HEK293 (cell line): ENCODE measurements around the gene EPB41L5.
"Not testable (repeated sequence)": the region's sequence is repeated elsewhere in the genome, so short reads cannot be mapped to it uniquely, and the experiment has no call there.

ENCODE experiments used
- CTCF ChIA-PET: fragments of 350-600 bp; formaldehyde crosslinking; extraction: SDS; loops from one replicate; lab custom pipeline; 2021; ENCODE audit warnings: antibody characterized with exemption; lab: Yijun Ruan, JAX
- POLR2A ChIA-PET: fragments of 300-600 bp; formaldehyde crosslinking; extraction: SDS; loops from one replicate; lab custom pipeline; 2020; ENCODE audit warnings: antibody characterized with exemption, inconsistent platforms; lab: Yijun Ruan, JAX
- H3K27ac ChIP-seq: fragments of 200-500 bp; sonication (Bioruptor generic); 2 replicates; pipeline ENCODE4 v1.5.1; 2014; ENCODE audit warnings: low read depth, low read length, control low read depth, inconsistent platforms; ENCODE audit errors: extremely low read depth
- H3K36me3 ChIP-seq, 2 experiments: fragments of 200-500 bp in 1 of 2; sonication (Bioruptor generic) in 1 of 2; 1 replicate in 1 of 2; 2 replicates in 1 of 2; pipeline ENCODE4 v1.5.1; 2014 to 2017; ENCODE audit warnings: inconsistent platforms in 2 of 2, low read length in 2 of 2; ENCODE audit not compliant: control insufficient read depth in 2 of 2, insufficient read depth in 1 of 2
- H3K4me1 ChIP-seq: fragments of 200-500 bp; sonication (Bioruptor generic); 2 replicates; pipeline ENCODE4 v1.5.1; 2014; ENCODE audit warnings: mild to moderate bottlenecking, low read length, inconsistent platforms; ENCODE audit not compliant: control insufficient read depth, insufficient read depth
- H3K4me3 ChIP-seq: 2 replicates; pipeline ENCODE4 v1.5.1; 2011; ENCODE audit warnings: low read depth, mild to moderate bottlenecking, control low read depth, low read length, moderate library complexity
- H3K9me3 ChIP-seq: fragments of 200-500 bp; sonication (Bioruptor generic); 2 replicates; pipeline ENCODE4 v1.5.1; 2014; ENCODE audit warnings: low read depth, low read length, inconsistent platforms; ENCODE audit not compliant: control insufficient read depth, insufficient read depth
- KLF7 ChIP-seq: fragments of 450-650 bp; formaldehyde crosslinking; IDR thresholded peaks from 2 replicates; pipeline ENCODE4 v1.5.1; 2016; ENCODE audit warnings: missing biosample characterization, missing genetic modification characterization, borderline replicate concordance
- REPIN1 ChIP-seq: fragments of 450-650 bp; formaldehyde crosslinking; IDR thresholded peaks from 2 replicates; pipeline ENCODE4 v1.5.1; 2017; ENCODE audit warnings: missing biosample characterization, missing genetic modification characterization, low read depth
- ZBTB17 ChIP-seq: fragments of 450-650 bp; formaldehyde crosslinking; IDR thresholded peaks from 2 replicates; pipeline ENCODE4 v1.5.1; 2016; ENCODE audit warnings: missing biosample characterization, missing genetic modification characterization
- ZFP69B ChIP-seq: fragments of 450-650 bp; formaldehyde crosslinking; IDR thresholded peaks from 2 replicates; pipeline ENCODE4 v1.5.1; 2016; ENCODE audit warnings: missing biosample characterization, missing genetic modification characterization
- ZNF350 ChIP-seq: fragments of 450-650 bp; formaldehyde crosslinking; IDR thresholded peaks from 2 replicates; pipeline ENCODE4 v1.5.0; 2017; ENCODE audit warnings: missing biosample characterization, mild to moderate bottlenecking, missing genetic modification characterization
- ZNF433 ChIP-seq: fragments of 450-650 bp; formaldehyde crosslinking; IDR thresholded peaks from 2 replicates; pipeline ENCODE4 v1.5.1; 2016; ENCODE audit warnings: missing biosample characterization, missing genetic modification characterization, low read depth
- ZNF561 ChIP-seq: fragments of 450-650 bp; IDR thresholded peaks from 2 replicates; pipeline ENCODE4 v1.5.1; 2018; ENCODE audit warnings: missing biosample characterization, missing genetic modification characterization, borderline replicate concordance
- ZNF707 ChIP-seq: fragments of 450-650 bp; formaldehyde crosslinking; IDR thresholded peaks from 2 replicates; pipeline ENCODE4 v1.5.1; 2016; ENCODE audit warnings: missing biosample characterization, missing genetic modification characterization
- ZNF830 ChIP-seq: fragments of 450-650 bp; IDR thresholded peaks from 2 replicates; pipeline ENCODE4 v1.5.0; 2018; ENCODE audit warnings: missing biosample characterization, missing genetic modification characterization, low read depth, mild to moderate bottlenecking, moderate library complexity
- ZXDB ChIP-seq: fragments of 450-650 bp; formaldehyde crosslinking; IDR thresholded peaks from 2 replicates; pipeline ENCODE4 v1.5.1; 2016; ENCODE audit warnings: missing biosample characterization, missing genetic modification characterization
- TF ChIP-seq, protein P1 (sequence below): fragments of 450-650 bp; formaldehyde crosslinking; IDR thresholded peaks from 2 replicates; pipeline ENCODE4 v1.5.1; 2016; ENCODE audit warnings: missing biosample characterization, missing genetic modification characterization, borderline replicate concordance
- TF ChIP-seq, protein P2 (sequence below): fragments of 450-650 bp; formaldehyde crosslinking; IDR thresholded peaks from 2 replicates; pipeline ENCODE4 v1.5.1; 2017; ENCODE audit warnings: missing biosample characterization, missing genetic modification characterization
- TF ChIP-seq, protein P3 (sequence below): fragments of 450-650 bp; formaldehyde crosslinking; IDR thresholded peaks from 2 replicates; pipeline ENCODE4 v1.5.1; 2017; ENCODE audit warnings: missing biosample characterization, missing genetic modification characterization
- TF ChIP-seq, protein P4 (sequence below): fragments of 450-650 bp; formaldehyde crosslinking; IDR thresholded peaks from 2 replicates; pipeline ENCODE4 v1.5.1; 2016; ENCODE audit warnings: missing biosample characterization, missing genetic modification characterization, borderline replicate concordance

The EPB41L5 gene

DNA sequence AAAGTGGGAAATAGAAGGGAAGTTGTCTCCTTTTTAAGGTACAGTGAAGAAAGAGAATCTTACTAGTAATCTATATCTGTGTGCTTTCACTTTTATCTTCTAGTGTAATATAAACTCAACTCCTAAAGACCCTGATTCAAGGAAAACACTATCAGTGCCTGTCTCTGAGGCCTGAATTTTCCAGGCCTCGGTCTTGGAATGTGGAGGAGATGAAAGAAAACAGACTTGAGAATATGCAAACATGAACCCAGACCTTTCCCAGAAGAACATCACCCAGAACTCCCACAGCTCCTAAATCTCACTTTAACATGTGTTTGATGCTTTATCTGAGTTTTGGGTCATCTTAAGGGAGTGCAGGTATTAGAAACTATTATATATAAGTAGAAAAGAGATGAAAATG is 51.8 kb downstream of the EPB41L5 start (continued):
- TF ChIP-seq, protein P1, sequence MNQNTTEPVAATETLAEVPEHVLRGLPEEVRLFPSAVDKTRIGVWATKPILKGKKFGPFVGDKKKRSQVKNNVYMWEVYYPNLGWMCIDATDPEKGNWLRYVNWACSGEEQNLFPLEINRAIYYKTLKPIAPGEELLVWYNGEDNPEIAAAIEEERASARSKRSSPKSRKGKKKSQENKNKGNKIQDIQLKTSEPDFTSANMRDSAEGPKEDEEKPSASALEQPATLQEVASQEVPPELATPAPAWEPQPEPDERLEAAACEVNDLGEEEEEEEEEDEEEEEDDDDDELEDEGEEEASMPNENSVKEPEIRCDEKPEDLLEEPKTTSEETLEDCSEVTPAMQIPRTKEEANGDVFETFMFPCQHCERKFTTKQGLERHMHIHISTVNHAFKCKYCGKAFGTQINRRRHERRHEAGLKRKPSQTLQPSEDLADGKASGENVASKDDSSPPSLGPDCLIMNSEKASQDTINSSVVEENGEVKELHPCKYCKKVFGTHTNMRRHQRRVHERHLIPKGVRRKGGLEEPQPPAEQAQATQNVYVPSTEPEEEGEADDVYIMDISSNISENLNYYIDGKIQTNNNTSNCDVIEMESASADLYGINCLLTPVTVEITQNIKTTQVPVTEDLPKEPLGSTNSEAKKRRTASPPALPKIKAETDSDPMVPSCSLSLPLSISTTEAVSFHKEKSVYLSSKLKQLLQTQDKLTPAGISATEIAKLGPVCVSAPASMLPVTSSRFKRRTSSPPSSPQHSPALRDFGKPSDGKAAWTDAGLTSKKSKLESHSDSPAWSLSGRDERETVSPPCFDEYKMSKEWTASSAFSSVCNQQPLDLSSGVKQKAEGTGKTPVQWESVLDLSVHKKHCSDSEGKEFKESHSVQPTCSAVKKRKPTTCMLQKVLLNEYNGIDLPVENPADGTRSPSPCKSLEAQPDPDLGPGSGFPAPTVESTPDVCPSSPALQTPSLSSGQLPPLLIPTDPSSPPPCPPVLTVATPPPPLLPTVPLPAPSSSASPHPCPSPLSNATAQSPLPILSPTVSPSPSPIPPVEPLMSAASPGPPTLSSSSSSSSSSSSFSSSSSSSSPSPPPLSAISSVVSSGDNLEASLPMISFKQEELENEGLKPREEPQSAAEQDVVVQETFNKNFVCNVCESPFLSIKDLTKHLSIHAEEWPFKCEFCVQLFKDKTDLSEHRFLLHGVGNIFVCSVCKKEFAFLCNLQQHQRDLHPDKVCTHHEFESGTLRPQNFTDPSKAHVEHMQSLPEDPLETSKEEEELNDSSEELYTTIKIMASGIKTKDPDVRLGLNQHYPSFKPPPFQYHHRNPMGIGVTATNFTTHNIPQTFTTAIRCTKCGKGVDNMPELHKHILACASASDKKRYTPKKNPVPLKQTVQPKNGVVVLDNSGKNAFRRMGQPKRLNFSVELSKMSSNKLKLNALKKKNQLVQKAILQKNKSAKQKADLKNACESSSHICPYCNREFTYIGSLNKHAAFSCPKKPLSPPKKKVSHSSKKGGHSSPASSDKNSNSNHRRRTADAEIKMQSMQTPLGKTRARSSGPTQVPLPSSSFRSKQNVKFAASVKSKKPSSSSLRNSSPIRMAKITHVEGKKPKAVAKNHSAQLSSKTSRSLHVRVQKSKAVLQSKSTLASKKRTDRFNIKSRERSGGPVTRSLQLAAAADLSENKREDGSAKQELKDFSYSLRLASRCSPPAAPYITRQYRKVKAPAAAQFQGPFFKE (tag by site-specific recombination), result no peak

DNA sequence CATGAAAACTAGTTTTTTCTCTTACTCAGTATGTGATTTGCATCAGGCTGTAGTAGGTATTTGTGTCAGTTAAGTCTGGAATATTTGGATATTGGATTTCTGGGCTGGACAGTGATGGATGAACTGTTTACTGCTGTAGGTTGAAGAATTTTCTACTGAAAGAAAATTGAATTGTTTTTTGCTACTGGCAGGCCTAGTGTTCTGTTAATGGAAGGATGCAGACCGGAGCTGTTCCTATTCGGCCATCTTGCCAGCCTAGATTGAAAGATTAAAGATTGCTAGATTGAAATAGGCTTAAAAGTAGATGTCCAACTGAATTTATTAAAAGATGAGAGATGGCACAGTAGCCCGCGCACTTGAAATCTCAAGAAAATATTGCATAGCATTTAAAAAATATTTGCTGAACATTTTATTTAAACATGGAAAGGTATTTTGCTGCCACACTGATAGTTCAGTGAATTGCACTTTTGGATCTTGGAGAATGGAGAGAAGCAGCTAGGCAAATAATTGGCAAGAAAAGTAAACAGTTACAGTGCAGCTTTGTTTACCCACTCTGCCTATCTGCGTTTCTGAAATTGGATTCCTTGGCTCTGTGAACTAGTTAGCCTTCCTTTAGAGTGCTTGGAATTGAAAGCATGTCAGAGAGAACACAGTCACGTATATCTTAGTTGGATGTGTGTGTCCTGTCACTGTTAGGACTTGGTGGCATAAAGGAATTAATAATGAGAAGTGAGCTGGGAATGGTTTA is 54.1 kb downstream of the EPB41L5 start:
- H3K9me3 ChIP-seq, result no peaks in the 10 kb centered on the region
- no peak overlapping the region for H3K27ac ChIP-seq
- no peak overlapping the region for H3K4me3 ChIP-seq
- TF ChIP-seq ZNF433 (tag by site-specific recombination) (no peak), ZNF830 (no peak), ZNF561 (tag by site-specific recombination) (no peak), ZXDB (tag by site-specific recombination) (no peak), ZBTB17 (tag by site-specific recombination) (peak; percentile 76)
- TF ChIP-seq, protein P2, sequence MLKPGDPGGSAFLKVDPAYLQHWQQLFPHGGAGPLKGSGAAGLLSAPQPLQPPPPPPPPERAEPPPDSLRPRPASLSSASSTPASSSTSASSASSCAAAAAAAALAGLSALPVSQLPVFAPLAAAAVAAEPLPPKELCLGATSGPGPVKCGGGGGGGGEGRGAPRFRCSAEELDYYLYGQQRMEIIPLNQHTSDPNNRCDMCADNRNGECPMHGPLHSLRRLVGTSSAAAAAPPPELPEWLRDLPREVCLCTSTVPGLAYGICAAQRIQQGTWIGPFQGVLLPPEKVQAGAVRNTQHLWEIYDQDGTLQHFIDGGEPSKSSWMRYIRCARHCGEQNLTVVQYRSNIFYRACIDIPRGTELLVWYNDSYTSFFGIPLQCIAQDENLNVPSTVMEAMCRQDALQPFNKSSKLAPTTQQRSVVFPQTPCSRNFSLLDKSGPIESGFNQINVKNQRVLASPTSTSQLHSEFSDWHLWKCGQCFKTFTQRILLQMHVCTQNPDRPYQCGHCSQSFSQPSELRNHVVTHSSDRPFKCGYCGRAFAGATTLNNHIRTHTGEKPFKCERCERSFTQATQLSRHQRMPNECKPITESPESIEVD (tag by site-specific recombination), result peak; percentile 15; the same call in 1 of the 2 replicates
- ChIA-PET CTCF (no interaction called here), POLR2A (no interaction called here)
- no peaks in the 10 kb centered on the region; a peak in 1 of 3 replicates for H3K36me3 ChIP-seq
- peaks cover 6% of the 10 kb centered on the region for H3K4me1 ChIP-seq

DNA sequence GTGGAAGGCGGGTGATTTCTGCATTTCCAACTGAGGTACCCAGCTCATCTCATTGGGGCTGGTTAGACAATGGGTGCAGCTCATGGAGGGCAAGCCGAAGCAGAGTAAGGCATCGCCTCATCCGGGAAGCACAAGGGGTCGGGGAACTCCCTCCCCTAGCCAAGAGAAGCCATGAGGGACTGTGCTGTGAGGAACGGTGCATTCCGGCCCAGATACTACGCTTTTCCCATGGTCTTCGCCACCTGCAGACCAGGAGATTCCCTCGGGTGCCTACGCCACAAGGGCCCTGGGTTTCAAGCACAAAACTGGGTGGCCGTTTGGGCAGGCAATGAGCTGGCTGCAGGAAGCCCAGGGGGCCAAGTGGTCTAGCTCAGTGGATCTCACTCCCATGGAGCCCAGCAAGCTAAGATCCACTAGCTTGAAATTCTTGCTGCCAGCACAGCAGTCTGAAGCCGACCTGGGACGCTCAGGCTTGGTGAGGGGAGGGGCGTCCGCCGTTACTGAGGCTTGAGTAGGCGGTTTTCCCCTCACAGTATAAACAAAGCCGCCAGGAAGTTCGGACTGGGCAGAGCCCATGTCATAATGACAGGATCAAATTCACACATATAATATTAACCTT is 55.3 kb downstream of the EPB41L5 start:
- H3K9me3 ChIP-seq, CTCF ChIA-PET, H3K27ac ChIP-seq, H3K4me3 ChIP-seq, H3K36me3 ChIP-seq, POLR2A ChIA-PET, H3K4me1 ChIP-seq: not testable (repeated sequence)

DNA sequence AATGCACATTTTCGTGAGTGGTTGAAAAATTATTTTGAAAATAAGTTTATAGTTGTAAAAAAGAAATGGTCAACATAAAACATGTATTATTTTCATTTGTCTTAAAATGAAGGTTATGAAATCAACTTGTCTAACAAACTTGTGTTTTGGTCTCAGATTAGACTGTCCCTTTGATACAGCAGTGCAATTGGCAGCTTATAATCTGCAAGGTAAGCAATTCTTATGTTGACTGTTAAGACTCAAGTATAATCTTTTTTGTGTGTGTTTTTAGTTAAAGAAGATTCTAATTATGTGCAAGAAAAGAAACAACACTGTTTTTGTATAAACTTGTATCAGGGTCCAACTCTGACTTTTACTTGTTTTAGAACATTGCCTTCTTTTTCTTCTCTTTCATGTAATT is 62.7 kb downstream of the EPB41L5 start:
- Histone ChIP-seq H3K36me3 (peaks cover 12 to 16% of the 10 kb centered on the region in 2 experiments; a peak in 2 of 3 replicates), H3K27ac (no peak overlapping the region), H3K4me1 (no peaks in the 10 kb centered on the region), H3K9me3 (no peaks in the 10 kb centered on the region), H3K4me3 (no peak overlapping the region)
- CTCF ChIA-PET, result no interaction called here
- POLR2A ChIA-PET, result interaction anchor here (0.7 kb wide), 1 partner anchor 29 kb away, joined by 5 read pairs; no protein-coding TSS in a partner anchor
- TF ChIP-seq REPIN1 (tag by site-specific recombination), result no peak
- TF ChIP-seq, protein P3, sequence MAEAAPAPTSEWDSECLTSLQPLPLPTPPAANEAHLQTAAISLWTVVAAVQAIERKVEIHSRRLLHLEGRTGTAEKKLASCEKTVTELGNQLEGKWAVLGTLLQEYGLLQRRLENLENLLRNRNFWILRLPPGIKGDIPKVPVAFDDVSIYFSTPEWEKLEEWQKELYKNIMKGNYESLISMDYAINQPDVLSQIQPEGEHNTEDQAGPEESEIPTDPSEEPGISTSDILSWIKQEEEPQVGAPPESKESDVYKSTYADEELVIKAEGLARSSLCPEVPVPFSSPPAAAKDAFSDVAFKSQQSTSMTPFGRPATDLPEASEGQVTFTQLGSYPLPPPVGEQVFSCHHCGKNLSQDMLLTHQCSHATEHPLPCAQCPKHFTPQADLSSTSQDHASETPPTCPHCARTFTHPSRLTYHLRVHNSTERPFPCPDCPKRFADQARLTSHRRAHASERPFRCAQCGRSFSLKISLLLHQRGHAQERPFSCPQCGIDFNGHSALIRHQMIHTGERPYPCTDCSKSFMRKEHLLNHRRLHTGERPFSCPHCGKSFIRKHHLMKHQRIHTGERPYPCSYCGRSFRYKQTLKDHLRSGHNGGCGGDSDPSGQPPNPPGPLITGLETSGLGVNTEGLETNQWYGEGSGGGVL (tag by site-specific recombination), result no peak
- TF ChIP-seq ZNF350 (tag by site-specific recombination), result no peak
- no peak for TF ChIP-seq ZFP69B
- TF ChIP-seq KLF7 (tag by site-specific recombination), result no peak
- TF ChIP-seq, protein P4, sequence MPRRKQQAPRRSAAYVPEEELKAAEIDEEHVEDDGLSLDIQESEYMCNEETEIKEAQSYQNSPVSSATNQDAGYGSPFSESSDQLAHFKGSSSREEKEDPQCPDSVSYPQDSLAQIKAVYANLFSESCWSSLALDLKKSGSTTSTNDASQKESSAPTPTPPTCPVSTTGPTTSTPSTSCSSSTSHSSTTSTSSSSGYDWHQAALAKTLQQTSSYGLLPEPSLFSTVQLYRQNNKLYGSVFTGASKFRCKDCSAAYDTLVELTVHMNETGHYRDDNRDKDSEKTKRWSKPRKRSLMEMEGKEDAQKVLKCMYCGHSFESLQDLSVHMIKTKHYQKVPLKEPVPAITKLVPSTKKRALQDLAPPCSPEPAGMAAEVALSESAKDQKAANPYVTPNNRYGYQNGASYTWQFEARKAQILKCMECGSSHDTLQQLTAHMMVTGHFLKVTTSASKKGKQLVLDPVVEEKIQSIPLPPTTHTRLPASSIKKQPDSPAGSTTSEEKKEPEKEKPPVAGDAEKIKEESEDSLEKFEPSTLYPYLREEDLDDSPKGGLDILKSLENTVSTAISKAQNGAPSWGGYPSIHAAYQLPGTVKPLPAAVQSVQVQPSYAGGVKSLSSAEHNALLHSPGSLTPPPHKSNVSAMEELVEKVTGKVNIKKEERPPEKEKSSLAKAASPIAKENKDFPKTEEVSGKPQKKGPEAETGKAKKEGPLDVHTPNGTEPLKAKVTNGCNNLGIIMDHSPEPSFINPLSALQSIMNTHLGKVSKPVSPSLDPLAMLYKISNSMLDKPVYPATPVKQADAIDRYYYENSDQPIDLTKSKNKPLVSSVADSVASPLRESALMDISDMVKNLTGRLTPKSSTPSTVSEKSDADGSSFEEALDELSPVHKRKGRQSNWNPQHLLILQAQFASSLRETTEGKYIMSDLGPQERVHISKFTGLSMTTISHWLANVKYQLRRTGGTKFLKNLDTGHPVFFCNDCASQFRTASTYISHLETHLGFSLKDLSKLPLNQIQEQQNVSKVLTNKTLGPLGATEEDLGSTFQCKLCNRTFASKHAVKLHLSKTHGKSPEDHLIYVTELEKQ (tag by site-specific recombination), result no peak
- no peak for TF ChIP-seq ZNF707 (tag by site-specific recombination)
